Gastroesophageal sphincter (tissue), 4 donors: ENCODE data around the gene VPS33A. TPM values are rescaled to one million over a fixed set of nuclear protein-coding genes. Genes with fewer than 3 reads are reported as not detected.

Experiments used
- ATAC-seq: fragments of 150-250 bp; one replicate; pipeline ENCODE4 v1.9.1; 2016; ENCODE audit warnings: mild to moderate bottlenecking, moderate library complexity
- H3K27ac ChIP-seq, 4 donors: fragments of 200-600 bp; sonication (generic) in 3 of 4; 1 replicate in 3 of 4; 2 replicates in 1 of 4; pipeline ENCODE4 v1.5.1; 2016 to 2019
- H3K27me3 ChIP-seq: fragments of 200-600 bp; sonication (generic); one replicate; pipeline ENCODE4 v1.5.1; 2019
- H3K36me3 ChIP-seq, 2 donors: fragments of 200-600 bp; sonication (generic); one replicate each; pipeline ENCODE4 v1.5.1; 2019; ENCODE audit warnings: control low read depth in 1 of 2
- H3K4me1 ChIP-seq, 3 donors: fragments of 200-600 bp; sonication (generic); 1 replicate in 2 of 3; 2 replicates in 1 of 3; pipeline ENCODE4 v1.5.1; 2016 to 2019; ENCODE audit warnings: control low read depth in 2 of 3
- H3K4me3 ChIP-seq, 2 donors: fragments of 200-600 bp; sonication (generic); one replicate each; pipeline ENCODE4 v1.5.1; 2019; ENCODE audit warnings: mild to moderate bottlenecking in 1 of 2, moderate library complexity in 1 of 2
- H3K9me3 ChIP-seq, 3 donors: fragments of 200-600 bp; sonication (generic); one replicate each; pipeline ENCODE4 v1.5.1; 2017 to 2019; ENCODE audit warnings: control low read depth in 2 of 3
- CTCF ChIP-seq, 4 experiments: fragments of 200-600 bp in 2 of 4; fragments of 450-650 bp in 2 of 4; sonication (generic) in 1 of 4; IDR thresholded peaks; one replicate each; pipeline ENCODE4 v1.5.1; 2017 to 2019; ENCODE audit warnings: antibody characterized with exemption in 4 of 4, mild to moderate bottlenecking in 2 of 4, moderate library complexity in 2 of 4
- EP300 ChIP-seq: sonication (generic); formaldehyde crosslinking; IDR thresholded peaks from one replicate; pipeline ENCODE4 v1.6.1; 2017; ENCODE audit warnings: antibody characterized with exemption, mild to moderate bottlenecking
- POLR2A ChIP-seq, 2 donors: fragments of 450-650 bp; IDR thresholded peaks; one replicate each; pipeline ENCODE4 v1.6.1; 2017; ENCODE audit warnings: antibody characterized with exemption in 2 of 2, mild to moderate bottlenecking in 2 of 2, moderate library complexity in 1 of 2
- POLR2AphosphoS5 ChIP-seq: sonication (generic); formaldehyde crosslinking; IDR thresholded peaks from one replicate; pipeline ENCODE4 v1.6.1; 2017; ENCODE audit warnings: antibody characterized with exemption
- WGBS, 2 donors: methylation state at CpG; one replicate each; pipeline ENCODE4 v1.1.5; 2018; ENCODE audit warnings: low coverage in 1 of 2; 5-methylcytosine and 5-hydroxymethylcytosine counted together
- total RNA-seq, 4 donors: library from RNA; depleted of rRNA; stranded (reverse); fragments of >200 nt; gene quantifications; one replicate each; pipeline ENCODE4 v1.1.0, GENCODE V29; 2016

Gene VPS33A
- total RNA-seq, 4 donors from 2014 or later = 13.0 to 15.1 (median 13.6) TPM

GRCh38 chr12:122207391-122207790 lies 58.9 kb downstream of the VPS33A start:
- no peak for ATAC-seq
- 60% methylated on average over 5 of the region's 8 CpGs; no CpG with 5 or more reads in 1 of the 2 donors for WGBS, 2 donors

GRCh38 chr12:122206976-122207375 lies 59.3 kb downstream of the VPS33A start:
- Histone ChIP-seq H3K36me3 (peaks cover 0 to 55% of the 10 kb centered on the region in 2 donors), H3K4me1 (peaks cover 0 to 34% (median 11%) of the 10 kb centered on the region in 3 donors), H3K9me3 (no peaks in the 10 kb centered on the region), H3K27ac (no peak overlapping the region), H3K27me3 (peaks cover 38% of the 10 kb centered on the region), H3K4me3 (no peak overlapping the region)
- no peak for TF ChIP-seq POLR2AphosphoS5
- TF ChIP-seq CTCF (IDR thresholded peaks at IDR 0.05) = no peak
- TF ChIP-seq EP300 = no peak
- TF ChIP-seq POLR2A (IDR thresholded peaks at IDR 0.05) = no peak
- WGBS, 2 donors = 100% methylated on average over 2 of the region's 8 CpGs; no CpG with 5 or more reads in 1 of the 2 donors
- no peak for ATAC-seq

More at GRCh38 chr12:122207391-122207790, 58.9 kb downstream of the VPS33A start:
- H3K27me3 ChIP-seq = peaks cover 34% of the 10 kb centered on the region
- H3K9me3 ChIP-seq = no peaks in the 10 kb centered on the region
- no peak overlapping the region for H3K4me3 ChIP-seq
- H3K27ac ChIP-seq = no peak overlapping the region
- H3K4me1 ChIP-seq = peaks cover 0 to 34% (median 11%) of the 10 kb centered on the region in 3 donors
- TF ChIP-seq POLR2A (IDR thresholded peaks at IDR 0.05) = no peak
- TF ChIP-seq POLR2AphosphoS5 = no peak
- TF ChIP-seq CTCF (IDR thresholded peaks at IDR 0.05) = no peak
- TF ChIP-seq EP300 = no peak
- H3K36me3 ChIP-seq = peaks cover 0 to 59% of the 10 kb centered on the region in 2 donors

GRCh38 chr12:122206111-122206881 lies 60.0 kb downstream of the VPS33A start:
- H3K27ac ChIP-seq = no peak overlapping the region
- WGBS, 2 donors = 65% methylated on average over 9 of the region's 27 CpGs; no CpG with 5 or more reads in 1 of the 2 donors
- no peak for ATAC-seq
- H3K4me1 ChIP-seq = peaks cover 0 to 34% (median 11%) of the 10 kb centered on the region in 3 donors
- H3K27me3 ChIP-seq = peaks cover 45% of the 10 kb centered on the region
- no peaks in the 10 kb centered on the region for H3K9me3 ChIP-seq
- TF ChIP-seq CTCF (IDR thresholded peaks at IDR 0.05) = no peak
- TF ChIP-seq POLR2AphosphoS5 = no peak
- no peak for TF ChIP-seq EP300
- TF ChIP-seq POLR2A (IDR thresholded peaks at IDR 0.05) = no peak
- H3K4me3 ChIP-seq = no peak overlapping the region
- peaks cover 0 to 48% of the 10 kb centered on the region in 2 donors for H3K36me3 ChIP-seq

- Histone ChIP-seq H3K4me1 (peaks cover 0 to 34% (median 11%) of the 10 kb centered on the region in 3 donors), H3K4me3 (no peak overlapping the region), H3K9me3 (no peaks in the 10 kb centered on the region), H3K27me3 (peaks cover 55% of the 10 kb centered on the region), H3K27ac (no peak overlapping the region), H3K36me3 (peaks cover 0 to 38% of the 10 kb centered on the region in 2 donors)
- no peak for TF ChIP-seq POLR2AphosphoS5
- TF ChIP-seq CTCF (IDR thresholded peaks at IDR 0.05) = no peak
- TF ChIP-seq EP300 = no peak
- TF ChIP-seq POLR2A (IDR thresholded peaks at IDR 0.05) = no peak
- ATAC-seq = no peak
- 48 to 65% methylated on average over 2 to 14 of the region's 23 CpGs for WGBS, 2 donors
These were observed 61.0 kb downstream of the VPS33A start for GRCh38 chr12:122205053-122205925.
